22Rv1 (cell line): ENCODE results near the gene SPATA16.
A peak's percentile ranks its signal among the peaks of the same experiment; 100 is the strongest.

Experiments used
- H3K27ac ChIP-seq: fragments of 450-650 bp; 2 replicates; pipeline ENCODE4 v1.5.1; 2017
- CTCF ChIP-seq: fragments of 450-650 bp; IDR thresholded peaks from 2 replicates; pipeline ENCODE4 v1.5.1; 2017; ENCODE audit warnings: mild to moderate bottlenecking
- ZFX ChIP-seq: fragments of 450-650 bp; IDR thresholded peaks from 2 replicates; pipeline ENCODE4 v1.6.1; 2017; ENCODE audit warnings: antibody characterized with exemption, borderline replicate concordance

The SPATA16 gene

GRCh38 chr3:172982736-172983364, 158.2 kb downstream of the SPATA16 start:
- TF ChIP-seq CTCF: peak; percentile 42
- TF ChIP-seq ZFX: no peak
- H3K27ac ChIP-seq: no peak overlapping the region

GRCh38 chr3:172981407-172981983, 159.5 kb downstream of the SPATA16 start:
- no peak overlapping the region for H3K27ac ChIP-seq
- TF ChIP-seq CTCF (no peak), ZFX (no peak)

GRCh38 chr3:172980849-172981248, 160.2 kb downstream of the SPATA16 start:
- TF ChIP-seq CTCF: no peak
- H3K27ac ChIP-seq: no peak overlapping the region

GRCh38 chr3:172977696-172978095, 163.3 kb downstream of the SPATA16 start:
- TF ChIP-seq CTCF: no peak
- no peak for TF ChIP-seq ZFX
- H3K27ac ChIP-seq: no peak overlapping the region

GRCh38 chr3:172974969-172975368, 166.1 kb downstream of the SPATA16 start:
- TF ChIP-seq ZFX (no peak), CTCF (no peak)
- H3K27ac ChIP-seq: no peak overlapping the region

GRCh38 chr3:172973799-172974198, 167.2 kb downstream of the SPATA16 start:
- TF ChIP-seq ZFX: no peak
- no peak for TF ChIP-seq CTCF
- H3K27ac ChIP-seq: no peak overlapping the region

GRCh38 chr3:172972717-172973116, 168.3 kb downstream of the SPATA16 start:
- no peak for TF ChIP-seq CTCF
- no peak for TF ChIP-seq ZFX
- no peak overlapping the region for H3K27ac ChIP-seq
